Mucosa of descending colon (tissue), 3 donors: Measurements from ENCODE around the gene SS18L1. TPM values are rescaled to one million over a fixed set of nuclear protein-coding genes. Genes with fewer than 3 reads are reported as not detected.

Experiments used
- ATAC-seq: fragments of 200-7000 bp; cut with Tn5 transposase; one replicate; pipeline ENCODE4 v1.9.1; 2020; ENCODE audit warnings: mild to moderate bottlenecking, moderate library complexity
- DNase-seq, 3 donors: peaks; one replicate each; pipeline ENCODE4 v3.0.0-alpha.2; 2020
- H3K36me3 ChIP-seq: fragments of 200-600 bp; one replicate; pipeline ENCODE4 v1.8.0; 2021; ENCODE audit warnings: low read depth, mild to moderate bottlenecking
- H3K4me1 ChIP-seq: fragments of 200-600 bp; one replicate; pipeline ENCODE4 v1.8.0; 2021; ENCODE audit warnings: low read depth, mild to moderate bottlenecking
- H3K4me3 ChIP-seq: fragments of 200-600 bp; one replicate; pipeline ENCODE4 v1.8.0; 2021; ENCODE audit warnings: mild to moderate bottlenecking
- H3K9me3 ChIP-seq: fragments of 200-600 bp; one replicate; pipeline ENCODE4 v1.8.0; 2021; ENCODE audit warnings: mild to moderate bottlenecking
- CTCF ChIP-seq: fragments of 200-600 bp; IDR thresholded peaks from one replicate; pipeline ENCODE4 v1.8.0; 2022; ENCODE audit warnings: antibody characterized with exemption, mild to moderate bottlenecking
- intact Hi-C, 2 donors: fragments of 100-400 bp; cut with DNase I in 1 of 2; cut with micrococcal nuclease in 1 of 2; formaldehyde crosslinking; loops; one replicate each; pipeline versions ENCODE4 v1.11.0 to v1.11.1; 2022; cut with DNase I, micrococcal nuclease
- total RNA-seq, 3 donors: library from RNA; stranded (reverse); fragmentation: NEBNext Ultra II Directional in 2 of 3; extraction: Animal tissue kit (Norgen Biotek cat#: 25700) in 2 of 3; gene quantifications; one replicate each; pipeline versions ENCODE4 v1.2.1 to v1.2.4, GENCODE V29; 2021 to 2023
- donor health status: DM: no; HTN: no; CAD: no; lungs with moderate emphysema.
- donor health status: DM: no; HTN: no; CAD: no.
- donor health status: DM: no; HTN: yes; CAD: no.

SS18L1 gene
- total RNA-seq, 3 donors from 2014 or later = 13.2 to 16.0 (median 14.4) TPM

GRCh38 chr20:62186096-62186426, 42.5 kb downstream of the SS18L1 start:
- Histone ChIP-seq H3K4me1 (peaks cover 20% of the 10 kb centered on the region), H3K4me3 (no peak overlapping the region), H3K36me3 (no peaks in the 10 kb centered on the region), H3K9me3 (no peaks in the 10 kb centered on the region)
- intact Hi-C loops = no loop called here
- ATAC-seq (no peak), DNase-seq (no peak)
- no peak for TF ChIP-seq CTCF

GRCh38 chr20:62186887-62187866, 43.6 kb downstream of the SS18L1 start:
- DNase-seq = peak in 2 of 3 donors; percentile 2 to 14
- H3K4me1 ChIP-seq = peaks cover 17% of the 10 kb centered on the region

GRCh38 chr20:62190639-62191411, 47.3 kb downstream of the SS18L1 start:
- H3K36me3 ChIP-seq = no peaks in the 10 kb centered on the region
- no peak overlapping the region for H3K4me3 ChIP-seq
- ATAC-seq (no peak), DNase-seq (peak in 1 of 3 donors; percentile 36)
- no peaks in the 10 kb centered on the region for H3K9me3 ChIP-seq
- H3K4me1 ChIP-seq = peaks cover 4% of the 10 kb centered on the region
- intact Hi-C loops = no loop called here
- TF ChIP-seq CTCF = no peak

More at GRCh38 chr20:62186887-62187866, 43.6 kb downstream of the SS18L1 start:
- no peak for ATAC-seq
- no peak for TF ChIP-seq CTCF
- intact Hi-C loops = no loop called here
- Histone ChIP-seq H3K9me3 (no peaks in the 10 kb centered on the region), H3K36me3 (no peaks in the 10 kb centered on the region), H3K4me3 (no peak overlapping the region)

- DNase-seq = peak in 1 of 3 donors; percentile 21
- Histone ChIP-seq H3K4me3 (no peak overlapping the region), H3K4me1 (peaks cover 4% of the 10 kb centered on the region), H3K36me3 (no peaks in the 10 kb centered on the region), H3K9me3 (no peaks in the 10 kb centered on the region)
- no peak for TF ChIP-seq CTCF
- intact Hi-C loops = no loop called here
- ATAC-seq = no peak
Observed at GRCh38 chr20:62191781-62192559, 48.4 kb downstream of the SS18L1 start.

- H3K4me1 ChIP-seq = no peaks in the 10 kb centered on the region
- H3K4me3 ChIP-seq = no peak overlapping the region
- TF ChIP-seq CTCF = no peak
- H3K9me3 ChIP-seq = no peaks in the 10 kb centered on the region
- H3K36me3 ChIP-seq = no peaks in the 10 kb centered on the region
- intact Hi-C loops = no loop called here
- DNase-seq (peak in 1 of 3 donors; percentile 21), ATAC-seq (no peak)
Observed at GRCh38 chr20:62192635-62193034, 49.1 kb downstream of the SS18L1 start.
